VCaP (cell line): ENCODE data around the gene SERPIND1.

Experiments used
- H3K27ac ChIP-seq: fragments of 450-650 bp; 2 replicates; pipeline ENCODE4 v1.5.1; 2017
- TF ChIP-seq, protein P1 (sequence below): fragments of 450-650 bp; conservative IDR thresholded peaks from 2 replicates; pipeline ENCODE4 v1.5.1; 2017; ENCODE audit warnings: mild to moderate bottlenecking, moderate library complexity

The SERPIND1 gene

DNA sequence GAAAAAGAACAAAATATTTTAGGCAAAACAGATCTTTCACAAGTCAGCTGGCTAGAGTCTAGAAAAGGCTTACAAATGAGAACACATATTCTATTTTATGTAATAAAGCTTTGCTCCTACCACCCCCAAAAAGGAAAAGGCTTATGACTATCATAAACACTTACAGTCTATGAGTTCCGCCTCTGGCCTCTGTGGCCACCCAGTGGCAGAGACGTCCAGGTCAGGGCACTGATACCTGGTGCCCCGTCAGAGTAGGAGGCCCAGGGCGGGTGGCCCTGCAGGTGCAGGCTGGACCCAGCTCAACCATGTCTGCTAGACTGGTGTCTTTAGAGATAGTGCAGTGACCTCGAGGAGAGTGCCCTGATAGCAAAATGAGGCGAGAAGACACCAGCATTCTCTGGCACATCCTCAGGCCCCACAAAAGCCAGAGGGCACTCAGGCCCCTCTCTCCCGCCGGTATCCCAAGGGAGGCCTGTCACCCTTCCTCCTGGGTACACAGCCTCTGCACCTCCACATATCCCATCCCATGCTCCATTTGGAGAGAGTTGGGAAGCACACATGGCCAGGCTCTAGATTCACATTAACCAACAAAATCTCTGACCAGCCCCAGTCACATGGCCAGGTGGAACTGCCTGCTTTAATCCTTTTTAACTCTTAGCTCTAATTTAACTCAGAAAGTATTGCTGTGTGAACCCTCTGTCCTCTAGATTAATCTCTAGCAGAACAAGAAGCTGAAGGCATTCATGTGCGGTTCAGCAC, 27.3 kb upstream of the SERPIND1 start:
- no peak overlapping the region for H3K27ac ChIP-seq
- TF ChIP-seq, protein P1, sequence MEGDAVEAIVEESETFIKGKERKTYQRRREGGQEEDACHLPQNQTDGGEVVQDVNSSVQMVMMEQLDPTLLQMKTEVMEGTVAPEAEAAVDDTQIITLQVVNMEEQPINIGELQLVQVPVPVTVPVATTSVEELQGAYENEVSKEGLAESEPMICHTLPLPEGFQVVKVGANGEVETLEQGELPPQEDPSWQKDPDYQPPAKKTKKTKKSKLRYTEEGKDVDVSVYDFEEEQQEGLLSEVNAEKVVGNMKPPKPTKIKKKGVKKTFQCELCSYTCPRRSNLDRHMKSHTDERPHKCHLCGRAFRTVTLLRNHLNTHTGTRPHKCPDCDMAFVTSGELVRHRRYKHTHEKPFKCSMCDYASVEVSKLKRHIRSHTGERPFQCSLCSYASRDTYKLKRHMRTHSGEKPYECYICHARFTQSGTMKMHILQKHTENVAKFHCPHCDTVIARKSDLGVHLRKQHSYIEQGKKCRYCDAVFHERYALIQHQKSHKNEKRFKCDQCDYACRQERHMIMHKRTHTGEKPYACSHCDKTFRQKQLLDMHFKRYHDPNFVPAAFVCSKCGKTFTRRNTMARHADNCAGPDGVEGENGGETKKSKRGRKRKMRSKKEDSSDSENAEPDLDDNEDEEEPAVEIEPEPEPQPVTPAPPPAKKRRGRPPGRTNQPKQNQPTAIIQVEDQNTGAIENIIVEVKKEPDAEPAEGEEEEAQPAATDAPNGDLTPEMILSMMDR: no peak; the same call in 1 of the 2 replicates

DNA sequence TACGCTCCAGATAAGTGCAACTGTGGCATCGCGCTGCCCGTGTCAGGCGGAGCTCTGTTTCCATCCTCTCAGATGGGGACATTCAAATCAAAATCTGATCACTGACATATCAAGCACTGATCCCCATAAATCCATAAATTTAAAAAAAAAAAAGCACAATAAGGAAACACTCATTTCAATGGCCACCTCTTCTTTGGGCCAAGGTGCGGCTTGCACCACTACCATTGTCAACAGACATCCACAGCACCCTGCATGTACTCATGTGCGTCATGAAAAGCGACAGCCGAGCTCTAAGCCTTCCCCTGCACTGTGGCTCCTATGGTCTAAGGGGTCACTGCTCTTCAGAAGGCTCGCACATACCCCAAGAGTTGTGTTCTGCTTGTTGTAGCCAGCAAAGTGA, 26.7 kb upstream of the SERPIND1 start:
- no peak overlapping the region for H3K27ac ChIP-seq
- TF ChIP-seq, protein P1: no peak

DNA sequence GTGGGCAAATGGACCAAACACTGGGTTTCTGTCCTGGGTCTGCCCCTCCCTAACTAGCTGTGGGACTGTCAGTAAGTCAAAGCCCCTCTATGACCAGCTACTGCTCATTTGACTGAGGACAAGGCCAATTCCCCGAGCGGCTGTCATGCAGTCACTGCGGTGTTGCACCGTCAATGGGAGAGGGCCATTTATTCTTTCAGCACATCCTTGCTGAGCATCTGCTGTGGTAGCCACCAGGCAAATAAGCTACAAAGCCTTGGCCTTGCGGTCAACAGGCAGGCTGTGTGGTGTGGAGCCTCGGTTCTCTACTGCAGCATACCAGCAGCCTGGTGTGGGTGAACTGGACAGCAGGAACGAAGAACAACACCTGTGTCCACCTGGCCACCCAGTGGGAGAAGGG, 25.8 kb upstream of the SERPIND1 start:
- TF ChIP-seq, protein P1: no peak
- H3K27ac ChIP-seq: no peak overlapping the region

DNA sequence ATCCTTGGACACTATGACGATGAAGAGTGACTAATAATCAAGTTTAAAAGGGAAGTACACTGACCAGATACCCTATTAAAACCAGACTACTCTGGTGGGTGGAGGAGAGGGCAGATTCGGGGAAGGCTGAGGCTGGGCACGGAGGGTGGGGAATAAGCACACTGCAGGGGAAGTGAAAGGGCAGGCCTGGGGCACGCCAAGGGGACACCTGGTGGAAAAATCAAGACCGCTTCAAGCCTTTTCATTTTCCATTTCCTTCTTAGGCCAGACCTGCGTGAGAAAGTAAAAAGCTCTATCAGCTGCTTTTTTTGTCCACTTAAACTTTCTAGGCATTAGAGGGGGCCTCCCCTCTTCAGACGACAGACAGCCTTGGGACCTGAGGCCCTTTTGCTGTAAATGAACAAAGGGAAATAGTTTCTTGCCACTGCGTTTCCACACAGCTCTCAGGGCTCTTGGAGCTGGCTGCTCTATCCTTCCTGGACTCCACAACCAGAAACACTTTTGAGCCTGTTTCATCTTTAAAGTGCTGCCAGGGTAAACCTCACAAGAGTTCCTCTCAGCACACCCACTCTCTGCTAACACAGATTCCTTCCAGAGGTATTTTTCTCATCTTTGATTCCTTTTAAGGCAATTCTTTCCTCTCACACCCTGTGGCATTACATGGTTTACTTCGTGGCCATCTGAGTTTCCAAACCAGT, 25.0 kb upstream of the SERPIND1 start:
- TF ChIP-seq, protein P1: no peak
- H3K27ac ChIP-seq: no peak overlapping the region

DNA sequence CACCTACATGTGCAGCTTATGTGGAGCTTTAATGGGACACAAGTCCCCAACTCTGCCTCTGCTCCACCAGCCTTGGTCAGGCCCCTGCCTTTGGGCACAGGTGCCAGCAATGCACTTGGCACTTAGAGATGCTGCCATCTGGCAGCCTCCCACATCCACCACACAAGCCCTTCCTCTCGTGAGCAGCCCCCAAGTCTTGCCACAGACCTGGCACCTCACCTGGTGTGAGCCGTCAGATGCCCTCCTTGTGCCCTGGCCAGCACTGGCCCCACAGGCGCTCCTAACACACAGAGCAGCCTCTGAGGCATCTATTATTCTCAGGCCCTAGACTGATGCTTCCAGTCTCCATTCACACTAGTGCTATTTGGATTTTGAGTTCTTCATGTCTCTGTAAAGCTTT, 24.5 kb upstream of the SERPIND1 start:
- no peak overlapping the region for H3K27ac ChIP-seq
- TF ChIP-seq, protein P1: no peak

DNA sequence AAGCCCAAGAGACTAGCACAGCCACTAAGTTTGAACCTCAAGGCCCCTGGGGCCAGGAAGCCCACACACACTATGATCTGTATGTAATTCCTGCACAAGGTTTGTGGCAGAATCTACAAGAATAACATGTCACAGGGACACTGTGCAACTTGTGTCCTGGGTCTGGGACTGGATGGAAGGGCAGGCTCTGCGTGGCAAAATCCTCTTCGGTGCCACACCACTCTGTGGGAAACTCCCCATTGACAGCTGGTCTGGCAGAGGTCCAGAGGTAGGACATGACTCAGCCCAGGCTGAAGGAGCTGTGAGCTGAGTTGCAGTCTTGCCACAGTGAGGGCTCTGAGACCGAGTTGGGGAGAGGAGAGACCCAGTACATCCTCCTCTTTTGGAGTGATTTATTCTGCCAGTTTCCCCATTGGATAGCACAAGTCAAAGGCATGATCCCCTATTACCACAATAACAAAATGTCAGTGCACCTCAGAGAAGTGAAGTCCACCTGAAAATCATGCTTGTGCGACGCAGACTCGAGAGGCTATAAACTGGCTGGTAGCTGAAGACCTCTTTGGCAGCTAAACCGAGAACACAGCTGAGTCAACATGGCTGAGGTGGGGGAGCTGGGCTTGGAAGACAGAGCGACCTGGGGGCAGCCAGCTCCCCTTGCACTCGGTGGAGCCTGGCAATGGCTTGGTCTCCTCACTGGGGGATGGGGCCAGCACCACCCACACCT, 23.3 kb upstream of the SERPIND1 start:
- no peak overlapping the region for H3K27ac ChIP-seq

More for the DNA sequence above, 23.3 kb upstream of the SERPIND1 start:
- TF ChIP-seq, protein P1: no peak
